H1 (cell line): ENCODE results near the gene RIPPLY2. TPM values are rescaled to one million over a fixed set of nuclear protein-coding genes. Genes with fewer than 3 reads are reported as not detected.

ENCODE experiments used
- CTCF ChIA-PET: fragments of 300-600 bp; sonication (Branson Sonifier 250); formaldehyde crosslinking; loops from one replicate; lab custom pipeline; 2021; ENCODE audit not compliant: partially characterized antibody; lab: Charles Lee
- POLR2A ChIA-PET: fragments of 300-600 bp; sonication (Branson Sonifier 250); formaldehyde crosslinking; loops from one replicate; lab custom pipeline; 2021; ENCODE audit warnings: inconsistent platforms; ENCODE audit not compliant: partially characterized antibody; lab: Charles Lee
- DNase-seq, 2 experiments: peaks; one replicate each; pipeline versions ENCODE4 v3.0.0 to v3.0.0-alpha.2; 2010 to 2022; ENCODE audit warnings: low spot score in 2 of 2, low read depth in 1 of 2, mixed read lengths in 1 of 2
- FAIRE-seq: peaks from 2 replicates; lab custom pipeline; 2011; peaks lifted over from hg19 to GRCh38; lab: Jason Lieb, UNC
- H2AFZ ChIP-seq: 2 replicates; pipeline ENCODE4 v1.8.1; 2012; ENCODE audit warnings: low read length, inconsistent platforms
- H2AK5ac ChIP-seq: 2 replicates; pipeline ENCODE4 v1.6.1; 2013; ENCODE audit warnings: low read depth, low read length
- H2BK120ac ChIP-seq: replicated peaks from 2 replicates; pipeline ENCODE3; 2013; ENCODE audit warnings: low read depth, low read length, inconsistent platforms
- H2BK12ac ChIP-seq: 2 replicates; pipeline ENCODE4 v1.6.1; 2013; ENCODE audit warnings: low read depth, low read length
- H2BK15ac ChIP-seq: 2 replicates; pipeline ENCODE4 v1.6.1; 2013; ENCODE audit warnings: low read length
- H2BK20ac ChIP-seq: 2 replicates; pipeline ENCODE4 v1.6.1; 2013; ENCODE audit warnings: low read length
- H2BK5ac ChIP-seq: 2 replicates; pipeline ENCODE4 v1.6.1; 2013; ENCODE audit warnings: low read depth, low read length
- H3K14ac ChIP-seq: 2 replicates; pipeline ENCODE4 v1.6.1; 2013; ENCODE audit warnings: inconsistent platforms; ENCODE audit not compliant: insufficient read length
- H3K18ac ChIP-seq: 2 replicates; pipeline ENCODE4 v1.6.1; 2013; ENCODE audit warnings: low read length; ENCODE audit errors: extremely low read depth
- H3K23ac ChIP-seq: 2 replicates; pipeline ENCODE4 v1.6.1; 2013; ENCODE audit warnings: inconsistent platforms; ENCODE audit not compliant: insufficient read length
- H3K23me2 ChIP-seq: 2 replicates; pipeline ENCODE4 v1.6.1; 2013; ENCODE audit warnings: low read depth, low read length
- H3K27ac ChIP-seq: 2 replicates; pipeline ENCODE4 v1.6.1; 2011; ENCODE audit warnings: low read depth, low read length, inconsistent platforms
- H3K27me3 ChIP-seq, 4 experiments: replicated peaks in 1 of 4; 1 replicate in 1 of 4; 2 replicates in 3 of 4; pipeline versions ENCODE4 v1.6.1 to v1.8.1; 2011 to 2013; ENCODE audit warnings: low read length in 3 of 4, mild to moderate bottlenecking in 3 of 4, inconsistent platforms in 2 of 4, mixed read lengths in 2 of 4, moderate library complexity in 1 of 4; ENCODE audit not compliant: control insufficient read depth in 3 of 4, insufficient read depth in 3 of 4; ENCODE audit errors: extremely low read depth in 1 of 4
- H3K36me3 ChIP-seq, 4 experiments: 2 replicates each; pipeline versions ENCODE4 v1.6.1 to v1.8.1; 2011 to 2013; ENCODE audit warnings: mild to moderate bottlenecking in 4 of 4, low read length in 3 of 4, moderate library complexity in 2 of 4, control low read depth in 1 of 4, inconsistent platforms in 1 of 4; ENCODE audit not compliant: insufficient read depth in 4 of 4, control insufficient read depth in 2 of 4
- H3K4ac ChIP-seq: replicated peaks from 2 replicates; pipeline ENCODE3; 2013; ENCODE audit warnings: low read length, low read depth, mixed read lengths, inconsistent platforms; ENCODE audit not compliant: insufficient read length
- H3K4me1 ChIP-seq, 4 experiments: replicated peaks in 1 of 4; 1 replicate in 1 of 4; 2 replicates in 3 of 4; pipeline versions ENCODE4 v1.6.1 to v1.8.1; 2011 to 2013; ENCODE audit warnings: low read length in 3 of 4, inconsistent platforms in 2 of 4, mixed read lengths in 1 of 4; ENCODE audit not compliant: insufficient read depth in 4 of 4, control insufficient read depth in 3 of 4
- H3K4me2 ChIP-seq, 2 experiments: 2 replicates each; pipeline versions ENCODE4 v1.6.1 to v1.8.1; 2011 to 2013; ENCODE audit warnings: low read depth in 2 of 2, low read length in 2 of 2, control low read depth in 1 of 2, inconsistent platforms in 1 of 2, mild to moderate bottlenecking in 1 of 2; ENCODE audit not compliant: insufficient read depth in 1 of 2
- H3K4me3 ChIP-seq, 4 experiments: fragments of 200-600, 300-600 bp in 1 of 4; sonication (generic), shearing (Covaris generic), sonication (Bioruptor Twin) in 1 of 4; 2 replicates each; pipeline versions ENCODE4 v1.5.1 to v1.8.1; 2011 to 2016; ENCODE audit warnings: low read length in 4 of 4, low read depth in 3 of 4, control low read depth in 2 of 4, inconsistent platforms in 2 of 4, mild to moderate bottlenecking in 2 of 4, mixed read lengths in 1 of 4, moderate library complexity in 1 of 4; ENCODE audit not compliant: insufficient read depth in 2 of 4; ENCODE audit errors: extremely low read depth in 1 of 4
- H3K56ac ChIP-seq: replicated peaks from 2 replicates; pipeline ENCODE3; 2013; ENCODE audit warnings: low read depth, mild to moderate bottlenecking, mixed read lengths, low read length, inconsistent platforms; ENCODE audit not compliant: insufficient read length
- H3K79me1 ChIP-seq: 2 replicates; pipeline ENCODE4 v1.6.1; 2013; ENCODE audit warnings: low read depth, low read length, control low read depth
- H3K79me2 ChIP-seq, 2 experiments: 2 replicates each; pipeline versions ENCODE4 v1.6.1 to v1.8.1; 2012 to 2013; ENCODE audit warnings: low read length in 2 of 2, mild to moderate bottlenecking in 2 of 2, inconsistent platforms in 1 of 2; ENCODE audit not compliant: insufficient read depth in 2 of 2, control insufficient read depth in 1 of 2
- H3K9ac ChIP-seq, 4 experiments: replicated peaks in 1 of 4; 1 replicate in 1 of 4; 2 replicates in 3 of 4; pipeline versions ENCODE4 v1.6.1 to v1.8.1; 2011 to 2013; ENCODE audit warnings: low read depth in 3 of 4, low read length in 3 of 4, control low read depth in 2 of 4, mild to moderate bottlenecking in 2 of 4, moderate library complexity in 2 of 4, inconsistent platforms in 1 of 4; ENCODE audit errors: extremely low read depth in 1 of 4
- H3K9me3 ChIP-seq, 2 experiments: 2 replicates each; pipeline versions ENCODE4 v1.6.1 to v1.8.1; 2012 to 2013; ENCODE audit warnings: mild to moderate bottlenecking in 2 of 2, moderate library complexity in 2 of 2, control low read depth in 1 of 2, inconsistent platforms in 1 of 2, low read depth in 1 of 2, low read length in 1 of 2, mixed read lengths in 1 of 2; ENCODE audit not compliant: insufficient read depth in 2 of 2
- H4K20me1 ChIP-seq, 2 experiments: replicated peaks in 1 of 2; 2 replicates each; pipeline versions ENCODE3 to v1.8.1; 2011 to 2013; ENCODE audit warnings: inconsistent platforms in 2 of 2, low read length in 2 of 2, mild to moderate bottlenecking in 1 of 2; ENCODE audit not compliant: insufficient read depth in 2 of 2, control insufficient read depth in 1 of 2
- H4K5ac ChIP-seq: 2 replicates; pipeline ENCODE4 v1.6.1; 2013; ENCODE audit warnings: low read length, low read depth, mixed read lengths, inconsistent platforms; ENCODE audit not compliant: insufficient read length
- H4K8ac ChIP-seq: 2 replicates; pipeline ENCODE4 v1.8.0; 2013; ENCODE audit warnings: mild to moderate bottlenecking, moderate library complexity, low read length, inconsistent platforms; ENCODE audit not compliant: insufficient read depth; ENCODE audit errors: extremely low read depth
- H4K91ac ChIP-seq: replicated peaks from 2 replicates; pipeline ENCODE3; 2013; ENCODE audit warnings: low read length, mixed read lengths, inconsistent platforms; ENCODE audit not compliant: insufficient read length
- BACH1 ChIP-seq: IDR thresholded peaks from 2 replicates; pipeline ENCODE4 v1.6.1; 2012; ENCODE audit warnings: low read length, improper control_type of control experiment
- BRCA1 ChIP-seq: IDR thresholded peaks from 2 replicates; pipeline ENCODE4 v1.6.1; 2012; ENCODE audit warnings: low read depth, low read length, improper control_type of control experiment
- CBX5 ChIP-seq: fragments of 300-800, 300-1000 bp; sonication (generic); IDR thresholded peaks from 2 replicates; pipeline ENCODE4 v1.7.1; 2016; ENCODE audit warnings: antibody characterized with exemption, low read length, low read depth
- CBX8 ChIP-seq: fragments of 300-800, 300-1000 bp; sonication (generic); IDR thresholded peaks from 2 replicates; pipeline ENCODE4 v1.7.1; 2016; ENCODE audit warnings: low read depth, low read length, borderline replicate concordance
- CEBPB ChIP-seq: IDR thresholded peaks from 2 replicates; pipeline ENCODE4 v1.6.1; 2012; ENCODE audit warnings: low read depth, low read length
- CTBP2 ChIP-seq: IDR thresholded peaks from 2 replicates; pipeline ENCODE4 v1.7.0; 2011; ENCODE audit warnings: borderline replicate concordance, mild to moderate bottlenecking, moderate library complexity, mixed read lengths, low read length; ENCODE audit not compliant: insufficient read depth, insufficient read length
- HDAC6 ChIP-seq: IDR thresholded peaks from one replicate; pipeline ENCODE4 v1.7.1; 2012; ENCODE audit warnings: low read depth, mild to moderate bottlenecking, inconsistent platforms, low read length, moderate library complexity
- JUN ChIP-seq: IDR thresholded peaks from 2 replicates; pipeline ENCODE4 v1.6.1; 2011; ENCODE audit warnings: low read depth, mild to moderate bottlenecking, improper control_type of control experiment, low read length
- JUND ChIP-seq: IDR thresholded peaks from 2 replicates; pipeline ENCODE4 v1.6.1; 2011; ENCODE audit warnings: mild to moderate bottlenecking, improper control_type of control experiment, low read length
- MAFK ChIP-seq: IDR thresholded peaks from 2 replicates; pipeline ENCODE4 v1.6.1; 2012; ENCODE audit warnings: low read depth, mild to moderate bottlenecking, improper control_type of control experiment, low read length
- SP4 ChIP-seq: IDR thresholded peaks from 2 replicates; pipeline ENCODE4 v1.6.1; 2012; ENCODE audit warnings: low read length, inconsistent platforms
- TAF1 ChIP-seq: IDR thresholded peaks from 2 replicates; pipeline ENCODE4 v1.6.1; 2011; ENCODE audit warnings: mild to moderate bottlenecking, low read depth, low read length
- WGBS, 2 experiments: shearing (Covaris generic) in 1 of 2; methylation state at CpG; one replicate each; pipeline versions ENCODE4 v1.1.6 to v1.1.7; 2013 to 2015; ENCODE audit warnings: low lambda C conversion rate in 2 of 2, mixed read lengths in 2 of 2, inconsistent platforms in 1 of 2, low coverage in 1 of 2, missing lambda C conversion rate in 1 of 2; ENCODE audit not compliant: insufficient replicate concordance in 2 of 2, insufficient coverage in 1 of 2, insufficient read length in 1 of 2; ENCODE audit errors: extremely low coverage in 1 of 2, missing lambda C conversion rate in 1 of 2; 5-methylcytosine and 5-hydroxymethylcytosine counted together
- polyA plus RNA-seq, 7 experiments: library from polyadenylated mRNA; depleted of rRNA in 3 of 7; stranded (reverse) in 5 of 7; unstranded in 2 of 7; fragments of >200 nt in 5 of 7; fragments of 200-250 nt in 2 of 7; gene quantifications; 1 replicate in 5 of 7; 2 replicates in 1 of 7; 4 replicates in 1 of 7; pipeline versions ENCODE4 v1.2.1 to v1.2.3, GENCODE V29; 2011 to 2013; ENCODE audit warnings: missing spikeins in 2 of 7, mixed read lengths in 2 of 7
- total RNA-seq: library from RNA; stranded (reverse); fragmentation: NEBNext Ultra II Directional; extraction: Animal tissue kit (Norgen Biotek cat#: 25700); gene quantifications from 2 replicates; pipeline ENCODE4 v1.2.1, GENCODE V29; 2021
- TF ChIP-seq, protein P1 (sequence below), 3 experiments: IDR thresholded peaks; 1 replicate in 2 of 3; 2 replicates in 1 of 3; pipeline versions ENCODE4 v1.5.1 to v1.6.1; 2011; ENCODE audit warnings: low read length in 3 of 3, mild to moderate bottlenecking in 3 of 3, inconsistent platforms in 2 of 3, low read depth in 1 of 3, moderate library complexity in 1 of 3; ENCODE audit not compliant: insufficient read depth in 1 of 3; ENCODE audit errors: control extremely low read depth in 1 of 3

The RIPPLY2 gene
- total and polyA plus RNA-seq, 2 of the 8 experiments (the other 6 are each of a cell fraction or from before 2014, with no cell fraction given) = 0.74 to 1.5 TPM

DNA sequence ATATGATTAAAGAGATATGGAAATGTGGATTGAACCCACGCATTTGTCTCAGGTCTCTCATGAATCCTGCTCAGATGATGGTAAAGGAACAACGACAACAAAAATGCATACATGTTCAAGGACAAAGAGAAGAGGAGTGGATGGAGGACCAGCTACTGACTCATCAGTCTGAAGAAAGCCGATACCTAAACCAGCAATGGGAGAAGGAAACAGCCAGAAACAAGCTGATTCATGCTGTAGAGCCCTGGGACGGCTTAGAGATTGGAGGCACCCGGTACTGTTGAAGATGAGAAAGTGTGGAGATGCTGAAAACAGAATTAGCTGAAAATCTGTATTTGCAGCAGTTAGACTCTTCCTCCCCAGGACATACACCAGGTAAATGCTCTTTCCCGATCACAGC lies 14.4 kb upstream of the RIPPLY2 start:
- H2BK120ac ChIP-seq = no peak overlapping the region
- H3K56ac ChIP-seq = no peak overlapping the region
- no peak overlapping the region for H3K18ac ChIP-seq
- H3K14ac ChIP-seq = no peak overlapping the region
- H4K20me1 ChIP-seq = no peaks in the 10 kb centered on the region
- no peak overlapping the region for H3K4ac ChIP-seq
- H3K79me1 ChIP-seq = no peaks in the 10 kb centered on the region
- no peaks in the 10 kb centered on the region for H3K36me3 ChIP-seq
- H3K4me2 ChIP-seq = no peak overlapping the region
- 88% methylated on average over 6 of the region's 6 CpGs; no CpG with 5 or more reads in 1 of the 2 experiments for WGBS, 2 experiments
- H4K5ac ChIP-seq = no peak overlapping the region
- no peaks in the 10 kb centered on the region for H3K4me1 ChIP-seq
- H2BK12ac ChIP-seq = no peak overlapping the region
- CTCF ChIA-PET = interaction anchor here (0.6 to 1.2 kb wide), 4 partner anchors 12 to 939 kb away, joined by 3 read pairs; no protein-coding TSS in a partner anchor
- no peak overlapping the region for H4K91ac ChIP-seq
- no peaks in the 10 kb centered on the region for H3K23me2 ChIP-seq
- no peak overlapping the region for H3K27ac ChIP-seq
- H2BK15ac ChIP-seq = no peak overlapping the region
- no peak overlapping the region for H2BK5ac ChIP-seq
- 0 out of 2 replicates have a peak overlapping the region, but pooled peaks have one; percentile 68 for H2AFZ ChIP-seq
- H3K79me2 ChIP-seq = no peaks in the 10 kb centered on the region
- TF ChIP-seq CBX8 (no peak), JUND (no peak), CBX5 (no peak), TAF1 (no peak), JUN (no peak), HDAC6 (no peak), CEBPB (no peak), SP4 (no peak), CTBP2 (no peak), MAFK (peak; percentile 55; the same call in 1 of the 2 replicates), BRCA1 (no peak), BACH1 (peak; percentile 87)
- TF ChIP-seq, protein P1, sequence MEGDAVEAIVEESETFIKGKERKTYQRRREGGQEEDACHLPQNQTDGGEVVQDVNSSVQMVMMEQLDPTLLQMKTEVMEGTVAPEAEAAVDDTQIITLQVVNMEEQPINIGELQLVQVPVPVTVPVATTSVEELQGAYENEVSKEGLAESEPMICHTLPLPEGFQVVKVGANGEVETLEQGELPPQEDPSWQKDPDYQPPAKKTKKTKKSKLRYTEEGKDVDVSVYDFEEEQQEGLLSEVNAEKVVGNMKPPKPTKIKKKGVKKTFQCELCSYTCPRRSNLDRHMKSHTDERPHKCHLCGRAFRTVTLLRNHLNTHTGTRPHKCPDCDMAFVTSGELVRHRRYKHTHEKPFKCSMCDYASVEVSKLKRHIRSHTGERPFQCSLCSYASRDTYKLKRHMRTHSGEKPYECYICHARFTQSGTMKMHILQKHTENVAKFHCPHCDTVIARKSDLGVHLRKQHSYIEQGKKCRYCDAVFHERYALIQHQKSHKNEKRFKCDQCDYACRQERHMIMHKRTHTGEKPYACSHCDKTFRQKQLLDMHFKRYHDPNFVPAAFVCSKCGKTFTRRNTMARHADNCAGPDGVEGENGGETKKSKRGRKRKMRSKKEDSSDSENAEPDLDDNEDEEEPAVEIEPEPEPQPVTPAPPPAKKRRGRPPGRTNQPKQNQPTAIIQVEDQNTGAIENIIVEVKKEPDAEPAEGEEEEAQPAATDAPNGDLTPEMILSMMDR (IDR thresholded peaks at IDR 0.05; ENCODE audit: control extremely low read depth in 1 of 3, insufficient read depth in 1 of 3, low read depth in 1 of 3, low read length in 3 of 3) = no peak
- TF ChIP-seq, all 59 proteins: peak for 2
- H3K23ac ChIP-seq = no peak overlapping the region
- H3K4me3 ChIP-seq = no peak overlapping the region
- POLR2A ChIA-PET = interaction anchor here (0.7 kb wide), 1 partner anchor 294 kb away, joined by 3 read pairs; no protein-coding TSS in a partner anchor
- H3K9me3 ChIP-seq = peaks cover 12 to 13% of the 10 kb centered on the region in 2 experiments
- FAIRE-seq (no peak), DNase-seq (no peak)
- no peak overlapping the region for H2BK20ac ChIP-seq
- no peaks in the 10 kb centered on the region for H3K27me3 ChIP-seq
- no peak overlapping the region for H3K9ac ChIP-seq
- no peak overlapping the region for H4K8ac ChIP-seq
- H2AK5ac ChIP-seq = no peak overlapping the region
